ENCODE results near the gene SLC7A9. TPM values are rescaled to one million over a fixed set of nuclear protein-coding genes. Genes with fewer than 3 reads are reported as not detected.

SLC7A9 gene
- total RNA-seq, 3 donors from 2014 or later (not counting 1 experiment from before 2014, with no cell fraction given) = 0.75 to 0.80 TPM; not detected in 1

GRCh38 chr19:32823747-32824102 lies 45.8 kb downstream of the SLC7A9 start:
- 90% methylated on average over 7 of the region's 7 CpGs for WGBS (ENCODE audit: insufficient coverage)
- Mint-ChIP-seq H3K9me3 (no peaks in the 10 kb centered on the region), H3K27me3 (ENCODE audit: low read depth in 2 of 2) (peaks cover 14 to 33% of the 10 kb centered on the region in 2 donors), H3K36me3 (no peaks in the 10 kb centered on the region), H3K4me3 (no peak overlapping the region), H3K4me1 (peaks cover 0 to 5% of the 10 kb centered on the region in 2 donors), H3K27ac (no peak overlapping the region)
- DNase-seq (no peak), ATAC-seq (no peak)
- Histone ChIP-seq H3K9me3 (ENCODE audit: control insufficient read depth, insufficient read depth, low read length) (no peaks in the 10 kb centered on the region), H3K27me3 (ENCODE audit: control insufficient read depth, insufficient read depth, low read length) (no peaks in the 10 kb centered on the region), H3K4me1 (ENCODE audit: control insufficient read depth, insufficient read depth, low read length) (peaks cover 12% of the 10 kb centered on the region), H3K36me3 (ENCODE audit: control insufficient read depth, insufficient read depth, low read length) (no peaks in the 10 kb centered on the region), H3K27ac (ENCODE audit: low read length) (no peak overlapping the region), H3K4me3 (ENCODE audit: low read length) (no peak overlapping the region)
- intact Hi-C loops (cut with micrococcal nuclease) = no loop called here
- no peak for TF ChIP-seq CTCF (IDR thresholded peaks at IDR 0.05)

- Mint-ChIP-seq H3K27me3 (ENCODE audit: low read depth in 2 of 2) (peaks cover 14 to 32% of the 10 kb centered on the region in 2 donors), H3K4me1 (peaks cover 0 to 5% of the 10 kb centered on the region in 2 donors), H3K9me3 (no peaks in the 10 kb centered on the region), H3K36me3 (no peaks in the 10 kb centered on the region), H3K4me3 (no peak overlapping the region), H3K27ac (no peak overlapping the region)
- Histone ChIP-seq H3K4me1 (ENCODE audit: control insufficient read depth, insufficient read depth, low read length) (peaks cover 12% of the 10 kb centered on the region), H3K36me3 (ENCODE audit: control insufficient read depth, insufficient read depth, low read length) (no peaks in the 10 kb centered on the region), H3K27me3 (ENCODE audit: control insufficient read depth, insufficient read depth, low read length) (no peaks in the 10 kb centered on the region), H3K9me3 (ENCODE audit: control insufficient read depth, insufficient read depth, low read length) (no peaks in the 10 kb centered on the region), H3K27ac (ENCODE audit: low read length) (no peak overlapping the region), H3K4me3 (ENCODE audit: low read length) (no peak overlapping the region)
- TF ChIP-seq CTCF (IDR thresholded peaks at IDR 0.05) = no peak
- ATAC-seq (no peak), DNase-seq (no peak)
- intact Hi-C loops (cut with micrococcal nuclease) = no loop called here
- WGBS (ENCODE audit: insufficient coverage) = 82% methylated on average over 14 of the region's 14 CpGs
These were observed 46.4 kb downstream of the SLC7A9 start for GRCh38 chr19:32822916-32823746.

DNA sequence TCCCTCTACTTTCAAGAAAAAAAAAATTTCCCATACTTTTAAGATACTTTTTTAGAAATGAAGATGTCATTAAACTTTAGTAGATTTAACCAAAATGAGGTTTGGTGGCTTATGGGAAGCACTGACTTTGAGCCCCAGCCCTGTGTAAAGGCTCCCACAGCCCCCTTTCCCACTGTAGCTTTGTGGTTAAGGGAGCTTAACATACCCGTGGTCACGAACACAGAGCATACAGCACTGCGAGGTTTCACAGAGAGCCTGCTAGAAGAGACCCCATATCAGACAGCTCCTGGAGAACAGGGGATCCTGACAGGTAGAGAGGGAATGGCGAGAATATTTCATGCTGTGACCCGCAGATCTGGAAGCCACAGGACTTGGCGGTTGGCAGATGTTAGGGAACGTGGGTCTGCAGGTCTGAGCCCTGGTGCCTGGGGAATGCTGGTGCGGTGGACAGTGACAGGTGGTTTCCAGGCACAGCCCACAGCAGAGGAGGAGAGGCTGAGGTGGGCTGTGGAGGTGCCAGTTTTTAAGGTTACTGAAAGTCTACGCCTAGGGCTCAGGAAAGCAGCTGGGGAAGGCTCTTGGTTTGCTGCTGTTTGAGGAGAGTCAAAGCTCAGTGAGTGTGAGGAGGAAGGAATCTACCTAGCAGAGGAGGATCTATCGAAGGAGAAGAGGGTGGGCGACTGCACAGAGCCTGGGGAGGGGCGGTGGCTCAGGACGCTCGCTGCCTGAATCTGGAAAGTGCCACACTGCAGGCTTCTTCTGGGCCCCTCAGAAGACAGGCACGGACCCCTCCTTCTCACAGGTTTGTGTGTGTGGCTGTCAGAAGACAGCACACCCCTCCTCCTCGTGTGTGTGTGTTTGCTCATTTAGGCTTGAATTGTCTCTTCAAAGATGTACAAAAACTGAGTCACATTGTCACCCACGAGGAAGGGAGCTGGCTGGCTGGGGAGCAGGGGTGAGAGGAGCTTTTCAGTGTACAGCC lies 49.9 kb downstream of the SLC7A9 start:
- no peak for TF ChIP-seq CTCF (IDR thresholded peaks at IDR 0.05)
- WGBS (ENCODE audit: insufficient coverage) = 53% methylated on average over 17 of the region's 17 CpGs

More for the DNA sequence above, 49.9 kb downstream of the SLC7A9 start:
- Histone ChIP-seq H3K36me3 (ENCODE audit: control insufficient read depth, insufficient read depth, low read length) (no peaks in the 10 kb centered on the region), H3K27me3 (ENCODE audit: control insufficient read depth, insufficient read depth, low read length) (no peaks in the 10 kb centered on the region), H3K9me3 (ENCODE audit: control insufficient read depth, insufficient read depth, low read length) (no peaks in the 10 kb centered on the region), H3K4me3 (ENCODE audit: low read length) (no peak overlapping the region), H3K27ac (ENCODE audit: low read length) (no peak overlapping the region), H3K4me1 (ENCODE audit: control insufficient read depth, insufficient read depth, low read length) (peaks cover 12% of the 10 kb centered on the region)
- H3K9me3 Mint-ChIP-seq = no peaks in the 10 kb centered on the region
- H3K36me3 Mint-ChIP-seq = no peaks in the 10 kb centered on the region
- DNase-seq = no peak
- intact Hi-C loops (cut with micrococcal nuclease) = no loop called here
- H3K4me3 Mint-ChIP-seq = no peak overlapping the region
- ATAC-seq = no peak
- H3K27ac Mint-ChIP-seq = no peak overlapping the region
- H3K27me3 Mint-ChIP-seq (ENCODE audit: low read depth in 2 of 2) = peaks cover 16 to 21% of the 10 kb centered on the region in 2 donors
- H3K4me1 Mint-ChIP-seq = peaks cover 0 to 5% of the 10 kb centered on the region in 2 donors
